Measurements from ENCODE around the gene XKR7. TPM values are rescaled to one million over a fixed set of nuclear protein-coding genes. Genes with fewer than 3 reads are reported as not detected.

The XKR7 gene
- total and polyA plus RNA-seq, 10 donors, result 0.02 to 0.21 (median 0.08) TPM; not detected in 2

GRCh38 chr20:31975874-31976273, 7.9 kb downstream of the XKR7 start:
- 88 to 95% (median 93%) methylated on average over 2 of the region's 2 CpGs for WGBS, 5 donors
- H3K36me3 ChIP-seq, result no peaks in the 10 kb centered on the region
- no peaks in the 10 kb centered on the region for H3K9me3 ChIP-seq
- intact Hi-C loops (cut with DNase I; ENCODE audit: low total_unique reads), result no loop called here
- H3K4me3 ChIP-seq, result no peak overlapping the region
- H3K27me3 ChIP-seq (replicated peaks in 1 of 7), result peaks cover 0 to 42% (median 0%) of the 10 kb centered on the region in 7 donors
- DNase-seq, result no peak
- H3K4me1 ChIP-seq, result no peaks in the 10 kb centered on the region
- no peak for TF ChIP-seq POLR2AphosphoS5 (IDR thresholded peaks at IDR 0.05)
- no peak for TF ChIP-seq CTCF (IDR thresholded peaks at IDR 0.05 in 8 of 11, conservative IDR thresholded peaks at IDR 0.05 in 3 of 11)
- no peak for TF ChIP-seq POLR2A (IDR thresholded peaks at IDR 0.05)
- H3K27ac ChIP-seq, result no peak overlapping the region

GRCh38 chr20:31977080-31977479, 9.1 kb downstream of the XKR7 start:
- WGBS, 5 donors, result 77 to 95% (median 82%) methylated on average over 4 of the region's 4 CpGs
- no peak overlapping the region for H3K4me3 ChIP-seq
- H3K27me3 ChIP-seq (replicated peaks in 1 of 7), result peaks cover 0 to 35% (median 0%) of the 10 kb centered on the region in 7 donors
- H3K27ac ChIP-seq, result no peak overlapping the region
- TF ChIP-seq CTCF (IDR thresholded peaks at IDR 0.05 in 8 of 11, conservative IDR thresholded peaks at IDR 0.05 in 3 of 11) (no peak), POLR2AphosphoS5 (IDR thresholded peaks at IDR 0.05) (no peak), POLR2A (IDR thresholded peaks at IDR 0.05) (no peak)
- no peak for DNase-seq
- no peaks in the 10 kb centered on the region for H3K9me3 ChIP-seq
- intact Hi-C loops (cut with DNase I; ENCODE audit: low total_unique reads), result no loop called here
- H3K4me1 ChIP-seq, result no peaks in the 10 kb centered on the region
- no peaks in the 10 kb centered on the region for H3K36me3 ChIP-seq

DNA sequence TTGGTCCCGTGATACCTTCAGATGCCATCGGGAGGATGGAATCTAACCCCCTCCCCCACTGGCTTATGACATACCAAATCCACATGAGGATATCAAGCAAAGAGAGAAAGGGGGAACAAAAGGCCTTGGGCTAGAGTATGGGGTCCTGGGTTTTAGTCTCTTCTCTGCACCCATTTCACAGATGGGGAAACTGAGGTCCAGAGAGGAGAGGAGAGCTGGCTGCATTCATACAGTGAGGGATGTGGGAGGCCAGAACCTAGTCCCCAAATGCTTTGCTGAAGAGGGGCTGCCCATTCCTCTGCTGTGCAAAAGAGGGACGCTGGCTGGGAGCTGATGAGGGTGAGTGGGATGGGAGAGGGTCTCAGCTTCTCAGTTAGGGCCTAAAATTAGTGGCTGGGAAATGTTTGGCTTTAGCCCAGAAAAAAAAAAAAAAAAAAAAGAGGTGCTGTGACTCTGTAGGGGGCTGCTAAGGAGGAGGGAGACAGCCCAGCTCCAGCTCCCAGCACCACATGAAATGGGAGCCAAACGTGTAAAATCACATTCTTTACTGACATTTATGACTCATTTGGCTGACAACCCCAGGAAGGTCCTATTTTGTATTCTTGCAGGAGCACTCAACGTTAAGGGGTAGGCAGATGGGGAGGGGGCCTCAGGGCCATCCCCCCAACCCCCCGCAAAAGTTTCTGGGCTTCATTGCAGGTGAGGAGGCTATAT, 11.9 kb downstream of the XKR7 start:
- no peak overlapping the region for H3K27ac ChIP-seq
- TF ChIP-seq POLR2AphosphoS5 (IDR thresholded peaks at IDR 0.05) (no peak), POLR2A (IDR thresholded peaks at IDR 0.05) (no peak), CTCF (IDR thresholded peaks at IDR 0.05 in 8 of 11, conservative IDR thresholded peaks at IDR 0.05 in 3 of 11) (no peak)
- H3K4me3 ChIP-seq, result no peak overlapping the region
- WGBS, 5 donors, result 53 to 71% (median 68%) methylated on average over 6 of the region's 6 CpGs
- DNase-seq, result no peak
- H3K4me1 ChIP-seq, result no peaks in the 10 kb centered on the region
- no peaks in the 10 kb centered on the region for H3K36me3 ChIP-seq
- peaks cover 0 to 27% (median 0%) of the 10 kb centered on the region in 7 donors for H3K27me3 ChIP-seq (replicated peaks in 1 of 7)
- intact Hi-C loops (cut with DNase I; ENCODE audit: low total_unique reads), result no loop called here
- H3K9me3 ChIP-seq, result no peaks in the 10 kb centered on the region

DNA sequence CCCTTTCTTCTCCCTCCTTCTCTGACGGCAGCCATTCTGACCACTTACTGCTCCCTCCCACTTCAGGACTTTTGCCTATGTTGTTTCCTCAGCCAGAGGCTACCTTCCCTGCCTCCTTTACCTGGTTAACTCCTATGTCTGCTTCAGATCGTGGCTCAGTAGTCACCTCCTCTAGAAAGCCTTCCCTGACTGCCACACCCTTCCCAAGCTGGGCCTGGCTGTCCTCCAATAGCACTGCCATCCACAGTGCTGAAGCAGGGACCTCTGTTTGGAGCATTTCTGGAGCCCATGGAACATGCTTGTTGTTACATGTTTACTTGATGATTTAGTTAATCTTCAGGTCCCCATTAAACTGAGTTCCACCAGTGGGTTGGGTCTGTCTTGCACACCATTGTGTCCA, 13.8 kb downstream of the XKR7 start:
- H3K36me3 ChIP-seq, result no peaks in the 10 kb centered on the region
- H3K4me3 ChIP-seq, result no peak overlapping the region
- peaks cover 0 to 8% (median 0%) of the 10 kb centered on the region in 7 donors for H3K27me3 ChIP-seq (replicated peaks in 1 of 7)
- no peaks in the 10 kb centered on the region for H3K4me1 ChIP-seq
- no peak overlapping the region for H3K27ac ChIP-seq
- no peak for TF ChIP-seq POLR2AphosphoS5 (IDR thresholded peaks at IDR 0.05)
- no peak for TF ChIP-seq CTCF (IDR thresholded peaks at IDR 0.05 in 8 of 11, conservative IDR thresholded peaks at IDR 0.05 in 3 of 11)
- no peak for TF ChIP-seq POLR2A (IDR thresholded peaks at IDR 0.05)
- intact Hi-C loops (cut with DNase I; ENCODE audit: low total_unique reads), result no loop called here
- no peak for DNase-seq
- no peaks in the 10 kb centered on the region for H3K9me3 ChIP-seq
- WGBS, 5 donors, result 71 to 90% (median 75%) methylated on average over 2 of the region's 2 CpGs

Data from spleen (tissue), 11 donors.